SU-DHL-6 (cell line): ENCODE data around the gene NCS1.

Experiments
- H2AFZ ChIP-seq: fragments of 200-600 bp; sonication (generic); 2 replicates; pipeline ENCODE4 v1.6.1; 2014; ENCODE audit warnings: low read depth, mild to moderate bottlenecking, moderate library complexity, mixed read lengths, antibody characterized with exemption, low read length; ENCODE audit not compliant: severe bottlenecking
- H3F3A ChIP-seq: fragments of 200-600 bp; shearing (Covaris generic); 2 replicates; pipeline ENCODE4 v1.6.0; 2016; ENCODE audit warnings: antibody characterized with exemption, mild to moderate bottlenecking; ENCODE audit not compliant: insufficient read depth
- H3K27ac ChIP-seq: fragments of 200-600 bp; sonication (generic); 2 replicates; pipeline ENCODE4 v1.5.1; 2016; ENCODE audit warnings: low read depth, mild to moderate bottlenecking, low read length, moderate library complexity, mixed read lengths
- H3K27me3 ChIP-seq: fragments of 200-600 bp; sonication (generic), shearing (Covaris generic); 2 replicates; pipeline ENCODE4 v1.6.0; 2014; ENCODE audit warnings: mild to moderate bottlenecking, low read length
- H3K36me3 ChIP-seq: fragments of 200-600 bp; sonication (generic); 2 replicates; pipeline ENCODE4 v1.6.1; 2014; ENCODE audit warnings: mild to moderate bottlenecking, low read length, mixed read lengths
- H3K4me2 ChIP-seq: fragments of 300-600, 200-600 bp; shearing (Covaris generic), sonication (generic); 2 replicates; pipeline ENCODE4 v1.6.0; 2014; ENCODE audit warnings: low read length, low read depth, mild to moderate bottlenecking; ENCODE audit not compliant: poor library complexity, severe bottlenecking
- H3K4me3 ChIP-seq: fragments of 200-600 bp; sonication (generic); 2 replicates; pipeline ENCODE4 v1.5.1; 2014; ENCODE audit warnings: antibody characterized with exemption, low read length, mild to moderate bottlenecking, mixed read lengths; ENCODE audit not compliant: insufficient read depth, poor library complexity, severe bottlenecking
- H3K79me2 ChIP-seq: fragments of 200-600 bp; sonication (generic); 2 replicates; pipeline ENCODE4 v1.6.1; 2014; ENCODE audit warnings: mild to moderate bottlenecking, low read length, moderate library complexity; ENCODE audit not compliant: insufficient read depth
- H3K9ac ChIP-seq: fragments of 200-600 bp; sonication (generic); 2 replicates; pipeline ENCODE4 v1.7.0; 2014; ENCODE audit warnings: mild to moderate bottlenecking, low read length
- H3K9me2 ChIP-seq: fragments of 200-600 bp; sonication (generic); replicated peaks from 2 replicates; pipeline ENCODE4 v1.6.1; 2014; ENCODE audit warnings: low read length; ENCODE audit not compliant: insufficient read depth
- H3K9me3 ChIP-seq: fragments of 200-600 bp; sonication (generic); 2 replicates; pipeline ENCODE4 v1.6.1; 2014; ENCODE audit warnings: low read length, mixed read lengths; ENCODE audit not compliant: insufficient read depth
- H4K20me1 ChIP-seq: fragments of 200-600 bp; sonication (generic); 2 replicates; pipeline ENCODE4 v1.6.1; 2014; ENCODE audit warnings: low read depth, mild to moderate bottlenecking, antibody characterized with exemption, low read length, moderate library complexity, mixed read lengths
- CTCF ChIP-seq: fragments of 200-600 bp; sonication (generic); IDR thresholded peaks from one replicate; pipeline ENCODE4 v1.5.1; 2017; ENCODE audit warnings: antibody characterized with exemption, mild to moderate bottlenecking, low read length, moderate library complexity; ENCODE audit not compliant: insufficient read depth, poor library complexity, severe bottlenecking
- EZH2phosphoT487 ChIP-seq: fragments of 200-600 bp; sonication (generic), shearing (Covaris generic); conservative IDR thresholded peaks from 2 replicates; pipeline ENCODE4 v1.6.1; 2018; ENCODE audit warnings: mild to moderate bottlenecking, antibody characterized with exemption, low read length, moderate library complexity, mixed read lengths

NCS1 gene

DNA sequence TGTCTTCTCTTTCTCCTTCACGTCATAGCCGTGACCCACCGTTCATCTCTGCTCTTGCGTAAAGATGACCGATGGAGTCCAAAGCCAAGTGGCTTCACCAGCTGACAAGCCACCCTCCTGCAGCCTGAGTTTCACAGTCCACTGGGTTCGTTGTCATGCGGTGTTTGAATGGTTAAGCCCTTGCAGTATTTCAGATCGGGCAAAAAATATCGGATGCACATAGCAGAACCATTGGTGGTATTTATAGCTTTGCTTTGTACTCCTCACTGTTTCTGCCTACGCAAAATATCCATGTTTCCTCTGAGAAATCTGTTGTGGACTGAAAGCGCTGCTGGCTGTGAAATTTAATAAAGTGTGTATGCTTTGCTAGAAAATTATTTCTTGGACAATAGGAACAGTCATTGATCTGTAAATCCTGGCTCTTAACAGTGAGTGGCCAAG, 34.5 kb upstream of the NCS1 start:
- Histone ChIP-seq H4K20me1 (no peaks in the 10 kb centered on the region), H3K4me2 (no peak overlapping the region), H3K27ac (no peak overlapping the region), H2AFZ (no peak overlapping the region), H3K79me2 (no peaks in the 10 kb centered on the region), H3K9me3 (no peaks in the 10 kb centered on the region), H3K9ac (no peak overlapping the region), H3F3A (no peaks in the 10 kb centered on the region), H3K27me3 (no peaks in the 10 kb centered on the region), H3K9me2 (no peaks in the 10 kb centered on the region), H3K36me3 (no peaks in the 10 kb centered on the region), H3K4me3 (no peak overlapping the region)
- TF ChIP-seq EZH2phosphoT487 = no peak

GRCh38 chr9:130138171-130138653, 34.0 kb upstream of the NCS1 start:
- no peaks in the 10 kb centered on the region for H4K20me1 ChIP-seq
- no peaks in the 10 kb centered on the region for H3K9me2 ChIP-seq
- H3K4me2 ChIP-seq = no peak overlapping the region
- no peaks in the 10 kb centered on the region for H3K36me3 ChIP-seq
- TF ChIP-seq EZH2phosphoT487 = no peak
- TF ChIP-seq CTCF = no peak
- H3K9ac ChIP-seq = no peak overlapping the region
- H3K9me3 ChIP-seq = no peaks in the 10 kb centered on the region
- H2AFZ ChIP-seq = no peak overlapping the region
- H3K79me2 ChIP-seq = no peaks in the 10 kb centered on the region
- H3K4me3 ChIP-seq = no peak overlapping the region
- H3K27ac ChIP-seq = no peak overlapping the region
- no peaks in the 10 kb centered on the region for H3K27me3 ChIP-seq
- no peaks in the 10 kb centered on the region for H3F3A ChIP-seq

DNA sequence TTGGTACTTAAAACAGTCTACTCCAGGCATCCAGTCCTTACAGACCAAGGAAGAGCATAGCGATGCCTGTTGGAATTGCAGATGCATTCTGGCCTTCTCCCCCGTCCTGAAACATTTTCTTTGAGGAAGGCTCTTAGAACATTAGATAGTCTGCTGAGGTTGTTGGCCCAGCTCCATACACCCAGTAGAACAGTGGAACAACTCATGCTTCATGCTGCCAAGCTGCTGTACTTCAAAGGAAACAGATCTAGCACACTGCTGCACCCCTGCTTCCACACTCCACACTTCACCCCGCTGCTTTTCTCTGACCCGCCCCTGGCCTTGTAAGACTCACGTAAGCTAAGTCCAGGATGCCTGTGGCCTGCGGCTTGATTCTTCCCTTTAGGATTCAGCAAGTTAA, 33.4 kb upstream of the NCS1 start:
- H3K4me3 ChIP-seq = no peak overlapping the region
- TF ChIP-seq EZH2phosphoT487 = no peak
- no peak for TF ChIP-seq CTCF
- no peak overlapping the region for H3K4me2 ChIP-seq
- H3K9ac ChIP-seq = no peak overlapping the region
- no peaks in the 10 kb centered on the region for H3F3A ChIP-seq
- H3K9me2 ChIP-seq = no peaks in the 10 kb centered on the region
- no peaks in the 10 kb centered on the region for H3K9me3 ChIP-seq
- H3K27ac ChIP-seq = no peak overlapping the region
- no peak overlapping the region for H2AFZ ChIP-seq
- H4K20me1 ChIP-seq = no peaks in the 10 kb centered on the region
- H3K79me2 ChIP-seq = no peaks in the 10 kb centered on the region
- no peaks in the 10 kb centered on the region for H3K36me3 ChIP-seq
- no peaks in the 10 kb centered on the region for H3K27me3 ChIP-seq

- Histone ChIP-seq H3K9me3 (no peaks in the 10 kb centered on the region), H3K4me2 (no peak overlapping the region), H3K9me2 (no peaks in the 10 kb centered on the region), H3K27ac (no peak overlapping the region), H4K20me1 (no peaks in the 10 kb centered on the region), H3K4me3 (no peak overlapping the region), H3K27me3 (no peaks in the 10 kb centered on the region), H2AFZ (no peak overlapping the region), H3K79me2 (no peaks in the 10 kb centered on the region), H3K36me3 (no peaks in the 10 kb centered on the region), H3F3A (no peaks in the 10 kb centered on the region), H3K9ac (no peak overlapping the region)
- TF ChIP-seq EZH2phosphoT487 (no peak), CTCF (no peak)
Measured at GRCh38 chr9:130139251-130139650, 33.0 kb upstream of the NCS1 start.
